ENCODE measurements around the gene SCG2. TPM values are rescaled to one million over a fixed set of nuclear protein-coding genes. Genes with fewer than 3 reads are reported as not detected.

SCG2 gene
- total RNA-seq, 1 donor from 2014 or later = 0.61 TPM

- no peaks in the 10 kb centered on the region for H3K36me3 ChIP-seq
- intact Hi-C loops (cut with DNase I) = no loop called here
- H3K4me1 ChIP-seq = no peaks in the 10 kb centered on the region
- no peak for DNase-seq
- H3K27me3 ChIP-seq = no peaks in the 10 kb centered on the region
- no peak overlapping the region for H3K27ac ChIP-seq
- H3K4me3 ChIP-seq = no peak overlapping the region
- ATAC-seq = peak; percentile 40
- TF ChIP-seq CTCF (IDR thresholded peaks at IDR 0.05) = no peak
- H3K9me3 ChIP-seq = no peaks in the 10 kb centered on the region
Observed at GRCh38 chr2:223618172-223619035, 16.2 kb upstream of the SCG2 start.

GRCh38 chr2:223614534-223614933, 12.4 kb upstream of the SCG2 start:
- Histone ChIP-seq H3K27me3 (no peaks in the 10 kb centered on the region), H3K27ac (no peak overlapping the region), H3K9me3 (no peaks in the 10 kb centered on the region), H3K4me3 (no peak overlapping the region), H3K36me3 (no peaks in the 10 kb centered on the region), H3K4me1 (no peaks in the 10 kb centered on the region)
- ATAC-seq (no peak), DNase-seq (no peak)
- TF ChIP-seq CTCF (IDR thresholded peaks at IDR 0.05) = no peak
- intact Hi-C loops (cut with DNase I) = no loop called here

GRCh38 chr2:223613017-223613950, 11.1 kb upstream of the SCG2 start:
- TF ChIP-seq CTCF (IDR thresholded peaks at IDR 0.05) = no peak

GRCh38 chr2:223612501-223612900, 10.3 kb upstream of the SCG2 start:
- no peak overlapping the region for H3K27ac ChIP-seq
- H3K4me3 ChIP-seq = peak overlapping the region; percentile 19
- H3K9me3 ChIP-seq = no peaks in the 10 kb centered on the region
- H3K27me3 ChIP-seq = no peaks in the 10 kb centered on the region
- H3K4me1 ChIP-seq = no peaks in the 10 kb centered on the region
- TF ChIP-seq CTCF (IDR thresholded peaks at IDR 0.05) = no peak
- H3K36me3 ChIP-seq = no peaks in the 10 kb centered on the region
- ATAC-seq = no peak
- intact Hi-C loops (cut with DNase I) = no loop called here
- DNase-seq = no peak

More at GRCh38 chr2:223613017-223613950, 11.1 kb upstream of the SCG2 start:
- ATAC-seq (peak; percentile 93), DNase-seq (peak; percentile 75)
- intact Hi-C loops (cut with DNase I) = no loop called here
- no peaks in the 10 kb centered on the region for H3K4me1 ChIP-seq
- no peaks in the 10 kb centered on the region for H3K9me3 ChIP-seq
- no peaks in the 10 kb centered on the region for H3K27me3 ChIP-seq
- H3K4me3 ChIP-seq = peak overlapping the region; percentile 19
- no peak overlapping the region for H3K27ac ChIP-seq
- H3K36me3 ChIP-seq = no peaks in the 10 kb centered on the region

- no peaks in the 10 kb centered on the region for H3K27me3 ChIP-seq
- ATAC-seq = no peak
- H3K4me1 ChIP-seq = no peaks in the 10 kb centered on the region
- H3K4me3 ChIP-seq = no peak overlapping the region
- no peaks in the 10 kb centered on the region for H3K9me3 ChIP-seq
- intact Hi-C loops (cut with DNase I) = no loop called here
- no peak for TF ChIP-seq CTCF (IDR thresholded peaks at IDR 0.05)
- no peaks in the 10 kb centered on the region for H3K36me3 ChIP-seq
- no peak for DNase-seq
- H3K27ac ChIP-seq = no peak overlapping the region
Observed at GRCh38 chr2:223611061-223611460, 8.9 kb upstream of the SCG2 start.
